Peyer's patch (tissue), 4 donors: Measurements from ENCODE around the gene EXD3.

Source experiments
- POLR2A ChIP-seq, 2 donors: fragments of 450-650 bp; IDR thresholded peaks; one replicate each; pipeline ENCODE4 v1.5.1; 2017; ENCODE audit warnings: antibody characterized with exemption in 2 of 2, mild to moderate bottlenecking in 2 of 2, moderate library complexity in 2 of 2
- TF ChIP-seq, protein P1 (sequence below), 6 experiments: fragments of 450-650 bp in 4 of 6; fragments of 200-600 bp in 2 of 6; sonication (generic) in 1 of 6; IDR thresholded peaks; one replicate each; pipeline ENCODE4 v1.5.1; 2017 to 2019; ENCODE audit warnings: antibody characterized with exemption in 6 of 6, mild to moderate bottlenecking in 3 of 6, moderate library complexity in 1 of 6

DNA sequence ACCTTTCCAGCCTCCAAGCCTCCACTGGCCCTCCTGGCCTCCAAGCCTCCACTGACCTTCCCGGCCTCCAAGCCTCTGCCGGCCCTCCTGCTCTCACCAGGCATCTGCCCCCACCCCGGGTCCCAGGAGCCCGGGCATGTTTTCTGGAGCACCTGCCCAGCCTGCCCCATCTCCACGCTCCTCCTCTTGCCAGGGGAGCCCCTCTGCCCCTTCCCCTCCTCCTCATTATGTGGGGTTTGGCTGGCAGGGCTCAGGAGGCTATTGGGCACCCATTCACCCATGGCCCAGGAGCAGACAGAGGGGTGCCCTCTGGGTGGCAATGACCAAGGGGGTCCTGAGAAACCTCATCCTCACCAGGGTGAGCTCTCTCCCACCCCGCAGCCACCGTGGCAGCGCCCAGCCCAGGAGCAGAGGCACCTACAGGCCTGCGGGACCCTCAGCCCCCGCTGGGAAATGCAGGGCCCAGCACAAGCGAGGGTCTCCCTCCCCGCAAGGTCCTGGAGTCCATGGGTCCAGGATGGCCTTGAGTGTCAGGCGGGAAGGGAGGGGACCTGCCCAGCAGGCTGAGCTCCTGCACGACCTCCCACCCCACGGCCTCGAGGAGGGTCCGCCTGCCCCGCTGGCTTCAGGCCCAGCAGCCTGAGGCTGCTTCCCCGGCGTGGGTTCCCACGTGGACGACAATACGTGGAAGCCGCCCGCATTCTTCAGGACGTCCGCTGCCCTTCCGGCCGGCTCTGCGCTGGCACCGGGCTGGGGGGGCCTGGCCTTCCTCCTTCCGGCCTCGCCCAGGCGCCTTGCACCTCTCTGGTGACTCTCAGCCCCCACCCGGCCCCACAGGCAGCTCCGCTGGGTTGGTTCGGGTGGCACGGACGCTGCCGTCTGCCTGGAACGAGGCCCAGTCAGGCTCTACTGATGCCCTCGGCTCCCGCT lies 69.5 kb downstream of the EXD3 start:
- TF ChIP-seq, protein P1, sequence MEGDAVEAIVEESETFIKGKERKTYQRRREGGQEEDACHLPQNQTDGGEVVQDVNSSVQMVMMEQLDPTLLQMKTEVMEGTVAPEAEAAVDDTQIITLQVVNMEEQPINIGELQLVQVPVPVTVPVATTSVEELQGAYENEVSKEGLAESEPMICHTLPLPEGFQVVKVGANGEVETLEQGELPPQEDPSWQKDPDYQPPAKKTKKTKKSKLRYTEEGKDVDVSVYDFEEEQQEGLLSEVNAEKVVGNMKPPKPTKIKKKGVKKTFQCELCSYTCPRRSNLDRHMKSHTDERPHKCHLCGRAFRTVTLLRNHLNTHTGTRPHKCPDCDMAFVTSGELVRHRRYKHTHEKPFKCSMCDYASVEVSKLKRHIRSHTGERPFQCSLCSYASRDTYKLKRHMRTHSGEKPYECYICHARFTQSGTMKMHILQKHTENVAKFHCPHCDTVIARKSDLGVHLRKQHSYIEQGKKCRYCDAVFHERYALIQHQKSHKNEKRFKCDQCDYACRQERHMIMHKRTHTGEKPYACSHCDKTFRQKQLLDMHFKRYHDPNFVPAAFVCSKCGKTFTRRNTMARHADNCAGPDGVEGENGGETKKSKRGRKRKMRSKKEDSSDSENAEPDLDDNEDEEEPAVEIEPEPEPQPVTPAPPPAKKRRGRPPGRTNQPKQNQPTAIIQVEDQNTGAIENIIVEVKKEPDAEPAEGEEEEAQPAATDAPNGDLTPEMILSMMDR (IDR thresholded peaks at IDR 0.05), result no peak
- no peak for TF ChIP-seq POLR2A (IDR thresholded peaks at IDR 0.05)
